ENCODE data around the gene NF2. TPM values are rescaled to one million over a fixed set of nuclear protein-coding genes. Genes with fewer than 3 reads are reported as not detected.

The NF2 gene
- total RNA-seq, 1 donor from 2014 or later: 32.3 TPM

GRCh38 chr22:29632672-29633071, 29.2 kb downstream of the NF2 start:
- ATAC-seq: no peak

GRCh38 chr22:29633514-29634312, 30.3 kb downstream of the NF2 start:
- ATAC-seq: no peak

GRCh38 chr22:29634847-29635246, 31.4 kb downstream of the NF2 start:
- ATAC-seq: no peak

GRCh38 chr22:29635734-29636357, 32.4 kb downstream of the NF2 start:
- peak; percentile 70 for ATAC-seq

- ATAC-seq: no peak
Observed at GRCh38 chr22:29636751-29637150, 33.3 kb downstream of the NF2 start.

- no peak for ATAC-seq
Observed at GRCh38 chr22:29637181-29637580, 33.7 kb downstream of the NF2 start.

- ATAC-seq: no peak
Observed at GRCh38 chr22:29638678-29639077, 35.2 kb downstream of the NF2 start.

GRCh38 chr22:29639096-29639495, 35.7 kb downstream of the NF2 start:
- ATAC-seq: no peak

GRCh38 chr22:29641042-29641699, 37.7 kb downstream of the NF2 start:
- no peak for ATAC-seq

- no peak for ATAC-seq
Observed at GRCh38 chr22:29641700-29642330, 38.4 kb downstream of the NF2 start.

- no peak for ATAC-seq
Observed at GRCh38 chr22:29642694-29643093, 39.3 kb downstream of the NF2 start.

GRCh38 chr22:29647954-29648737, 44.7 kb downstream of the NF2 start:
- ATAC-seq: peak; percentile 79

- no peak for ATAC-seq
Observed at GRCh38 chr22:29650370-29650769, 46.9 kb downstream of the NF2 start.

GRCh38 chr22:29651652-29652051, 48.2 kb downstream of the NF2 start:
- no peak for ATAC-seq

- ATAC-seq: no peak
Observed at GRCh38 chr22:29654420-29654819, 51.0 kb downstream of the NF2 start.

GRCh38 chr22:29654882-29655281, 51.4 kb downstream of the NF2 start:
- ATAC-seq: no peak

GRCh38 chr22:29658176-29658575, 54.7 kb downstream of the NF2 start:
- no peak for ATAC-seq

GRCh38 chr22:29660021-29660420, 56.6 kb downstream of the NF2 start:
- ATAC-seq: no peak

GRCh38 chr22:29661336-29661735, 57.9 kb downstream of the NF2 start:
- peak; percentile 72 for ATAC-seq

GRCh38 chr22:29663180-29663821, 59.9 kb downstream of the NF2 start:
- no peak for ATAC-seq

- ATAC-seq: no peak
Observed at GRCh38 chr22:29665486-29665885, 62.1 kb downstream of the NF2 start.

- ATAC-seq: no peak
Observed at GRCh38 chr22:29668673-29669072, 65.2 kb downstream of the NF2 start.

All from esophagus mucosa (tissue), 1 donor.